GM21447 (cell line): ENCODE data around the gene LRMDA.

Experiments used
- ATAC-seq: cut with Tn5 transposase; IDR thresholded peaks from one replicate; pipeline ENCODE4 v1.9.1; 2021; ENCODE audit not compliant: unreplicated experiment

LRMDA gene

GRCh38 chr10:76088008-76088407 lies 656.6 kb downstream of the LRMDA start:
- no peak for ATAC-seq

DNA sequence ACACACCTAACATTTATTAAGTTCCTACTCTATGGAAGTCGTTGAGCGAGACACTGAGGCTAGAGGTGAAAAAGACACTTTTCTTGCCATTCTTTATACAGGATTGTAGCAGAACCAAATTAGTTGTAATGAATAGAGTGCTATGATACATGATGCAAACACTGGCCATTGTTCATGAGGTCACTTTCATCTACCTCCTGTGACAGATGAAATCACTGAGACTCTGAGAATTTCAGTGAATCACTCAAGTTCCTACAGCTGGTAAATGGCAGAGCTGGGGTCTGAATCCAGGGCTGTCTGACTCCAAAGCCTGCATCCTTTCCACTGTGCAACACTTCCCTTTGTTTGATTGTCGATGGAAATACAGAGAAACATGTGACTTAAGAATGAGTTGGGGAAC lies 657.6 kb downstream of the LRMDA start:
- no peak for ATAC-seq

DNA sequence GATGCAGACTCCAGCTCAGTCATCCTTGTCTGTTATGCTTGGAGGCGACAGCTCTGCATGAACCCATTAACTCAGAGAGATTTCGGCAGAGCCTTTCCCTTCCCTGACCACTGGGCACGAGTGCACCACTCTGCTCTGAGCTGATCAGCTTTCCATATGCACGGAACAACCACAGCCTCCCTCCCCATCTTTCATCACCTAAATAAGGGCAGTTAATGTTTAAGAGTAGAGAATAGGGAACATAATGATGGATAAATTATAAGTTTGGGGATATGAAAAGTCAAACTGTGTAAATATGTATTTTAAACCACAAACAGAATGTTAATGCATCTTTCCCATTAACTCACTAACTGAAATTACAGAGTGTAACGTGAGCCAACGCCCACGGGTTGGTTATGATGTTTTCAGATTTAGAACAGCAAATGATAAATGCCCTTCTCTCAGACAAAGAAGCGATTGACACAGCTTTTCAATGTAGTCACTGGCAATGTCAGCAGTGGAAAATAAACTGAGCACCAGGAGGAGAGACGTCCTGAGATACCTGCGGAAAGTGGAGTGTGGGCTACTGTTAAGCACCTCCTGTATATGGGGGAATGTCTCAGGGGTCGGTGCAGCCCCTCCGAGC lies 658.2 kb downstream of the LRMDA start:
- ATAC-seq, result no peak

DNA sequence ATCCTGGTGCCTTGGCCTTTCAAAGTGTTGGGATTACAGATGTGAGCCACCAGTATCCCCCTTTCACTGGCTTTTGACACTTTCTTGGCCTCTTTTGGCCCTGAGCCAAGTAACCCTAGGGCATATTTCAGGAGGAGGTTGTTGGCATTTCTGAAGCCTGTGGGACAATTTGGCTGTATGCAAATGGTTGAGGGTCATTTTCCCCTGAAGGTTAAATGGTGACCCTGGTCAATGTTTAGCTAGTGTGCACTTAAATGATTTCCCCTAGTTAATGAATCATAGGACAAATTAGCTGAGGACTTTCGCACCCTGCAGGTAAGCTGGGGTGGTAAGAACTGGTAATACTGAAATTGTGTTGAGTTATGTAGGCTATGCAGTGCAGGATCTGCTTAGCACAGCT lies 660.5 kb downstream of the LRMDA start:
- ATAC-seq, result no peak

GRCh38 chr10:76106611-76107010 lies 675.2 kb downstream of the LRMDA start:
- no peak for ATAC-seq

DNA sequence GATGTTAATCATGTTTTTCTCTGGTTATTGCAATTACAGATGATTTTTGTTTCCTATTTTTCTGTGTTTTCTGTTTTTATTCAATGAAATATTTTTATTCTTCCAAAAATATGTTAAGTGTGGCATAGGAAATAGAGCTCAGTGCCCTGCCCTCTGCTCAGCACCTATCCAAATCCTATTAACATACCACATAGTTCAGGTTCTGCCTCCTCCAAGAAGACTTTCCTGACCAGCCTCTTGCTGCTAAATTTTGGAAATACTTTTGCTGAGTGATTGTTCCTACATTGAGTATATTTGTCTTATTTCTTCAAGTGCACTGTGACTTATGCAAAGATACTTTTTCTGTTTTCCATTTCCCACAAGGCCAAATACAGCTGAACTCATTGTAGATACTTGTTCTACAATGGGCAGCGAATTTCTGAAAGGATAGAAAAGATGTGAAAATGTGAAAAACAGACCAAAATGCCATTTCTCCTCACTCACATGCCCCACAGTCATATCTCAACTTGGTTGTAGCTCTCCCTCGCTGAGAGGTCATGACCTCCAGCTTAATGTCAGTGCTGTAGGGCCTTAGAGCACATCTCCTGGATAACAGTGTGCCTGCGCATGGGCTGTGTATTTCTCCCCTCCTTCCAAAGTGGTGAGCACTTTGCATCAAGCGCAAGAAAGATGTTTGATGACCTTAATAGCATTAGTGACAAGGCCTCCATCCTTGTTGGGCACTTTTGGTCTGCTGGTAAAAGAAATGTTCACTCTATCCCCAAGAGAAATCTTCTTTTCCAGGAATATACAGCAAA lies 677.3 kb downstream of the LRMDA start:
- no peak for ATAC-seq

DNA sequence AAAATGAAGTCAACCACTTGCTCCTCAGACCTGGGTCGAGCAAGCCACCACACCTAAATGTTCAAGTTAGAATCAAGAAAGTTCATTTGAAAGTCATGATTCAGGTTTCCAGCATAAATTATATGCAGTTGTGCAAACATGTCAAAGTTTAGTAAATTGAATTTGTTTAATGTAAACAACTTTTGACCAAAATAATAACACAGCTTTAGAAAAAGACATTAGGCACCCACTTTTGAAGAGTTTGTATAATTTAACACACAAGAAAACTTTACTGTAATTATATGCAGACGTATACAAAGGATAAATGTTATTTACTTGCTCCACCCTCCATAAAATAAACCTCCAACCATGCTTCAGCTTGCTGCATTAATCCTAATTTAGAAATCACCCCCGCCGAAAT lies 680.0 kb downstream of the LRMDA start:
- no peak for ATAC-seq

GRCh38 chr10:76111986-76112825 lies 680.8 kb downstream of the LRMDA start:
- ATAC-seq, result no peak

DNA sequence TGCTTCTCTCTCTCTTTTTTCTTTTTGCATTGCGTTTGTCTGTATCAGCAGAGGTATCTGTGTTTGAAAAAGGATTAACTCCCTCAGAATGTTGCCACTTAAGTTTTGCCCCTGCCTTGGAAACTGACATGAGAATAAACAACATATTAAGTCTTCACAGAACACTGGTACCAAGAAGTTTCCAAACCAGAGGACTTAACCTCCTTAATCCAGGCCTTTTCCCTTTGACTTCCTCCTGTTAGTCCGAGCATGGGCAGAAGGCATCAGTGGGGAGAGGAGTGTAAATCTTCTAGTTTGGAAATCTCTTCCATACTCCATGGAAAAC lies 681.4 kb downstream of the LRMDA start:
- ATAC-seq, result no peak

- no peak for ATAC-seq
Measured at GRCh38 chr10:76113952-76114351, 682.5 kb downstream of the LRMDA start.

DNA sequence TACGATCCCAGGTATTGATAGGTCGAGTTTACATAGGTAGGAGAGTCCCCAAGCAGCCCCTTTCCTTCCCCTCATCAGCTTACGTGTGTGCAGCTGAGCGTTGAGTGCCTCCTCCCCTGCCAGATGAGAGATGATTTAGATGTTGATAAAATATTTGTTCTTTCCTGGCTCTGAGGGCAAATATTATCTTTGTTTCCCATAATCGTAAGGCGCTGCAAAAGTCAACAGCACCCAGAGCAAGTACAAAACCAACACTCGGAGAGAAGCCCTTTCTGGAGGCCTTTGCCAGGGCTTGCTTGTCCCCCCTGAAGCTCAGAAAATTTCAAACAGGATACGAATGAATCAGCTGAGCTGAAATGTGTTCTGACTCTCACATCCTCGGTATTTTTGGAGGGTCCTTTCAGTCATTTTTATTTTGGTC lies 683.2 kb downstream of the LRMDA start:
- no peak for ATAC-seq

GRCh38 chr10:76115131-76115470 lies 683.7 kb downstream of the LRMDA start:
- no peak for ATAC-seq

GRCh38 chr10:76115471-76116155 lies 684.2 kb downstream of the LRMDA start:
- no peak for ATAC-seq

- ATAC-seq, result no peak
Measured at GRCh38 chr10:76116523-76116922, 685.1 kb downstream of the LRMDA start.

DNA sequence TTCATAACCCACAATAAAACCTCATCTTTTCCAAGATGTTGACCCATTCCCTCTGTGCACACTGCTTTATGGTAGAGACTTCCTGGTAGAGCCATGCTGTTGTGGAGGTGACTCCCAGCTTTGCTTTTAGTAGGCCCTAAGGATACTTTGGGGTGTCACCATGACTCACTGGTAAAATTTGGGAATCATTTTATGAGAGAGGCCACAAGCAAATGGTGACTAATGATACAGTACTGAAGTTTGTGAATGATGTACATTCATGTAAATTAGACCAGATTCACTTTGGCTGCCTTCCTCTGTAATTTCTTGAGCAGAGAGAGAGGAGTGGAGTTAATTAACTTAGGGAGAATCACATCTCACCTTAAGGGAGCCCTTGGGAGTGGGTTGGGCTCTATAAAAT lies 686.5 kb downstream of the LRMDA start:
- ATAC-seq, result no peak

DNA sequence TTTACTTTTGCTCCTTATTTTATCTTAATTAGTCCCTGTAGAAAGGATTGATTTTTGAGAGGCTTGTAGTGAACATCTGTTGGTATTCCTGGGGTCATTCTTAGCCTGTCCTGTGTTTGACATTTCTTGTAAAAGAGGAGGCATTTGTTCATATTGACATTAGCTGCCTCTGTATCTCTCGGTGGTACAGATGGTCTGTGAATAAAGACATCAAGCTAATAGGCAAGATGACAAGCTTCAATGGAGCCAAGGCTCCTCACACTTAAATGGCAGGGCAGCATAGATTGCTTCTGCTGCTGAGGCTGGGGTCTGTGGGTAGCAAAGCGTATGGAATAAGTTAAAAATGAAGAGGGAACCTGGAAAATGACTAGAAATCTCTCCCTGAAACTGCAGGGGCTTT lies 687.6 kb downstream of the LRMDA start:
- no peak for ATAC-seq

GRCh38 chr10:76119515-76119914 lies 688.1 kb downstream of the LRMDA start:
- ATAC-seq, result no peak

DNA sequence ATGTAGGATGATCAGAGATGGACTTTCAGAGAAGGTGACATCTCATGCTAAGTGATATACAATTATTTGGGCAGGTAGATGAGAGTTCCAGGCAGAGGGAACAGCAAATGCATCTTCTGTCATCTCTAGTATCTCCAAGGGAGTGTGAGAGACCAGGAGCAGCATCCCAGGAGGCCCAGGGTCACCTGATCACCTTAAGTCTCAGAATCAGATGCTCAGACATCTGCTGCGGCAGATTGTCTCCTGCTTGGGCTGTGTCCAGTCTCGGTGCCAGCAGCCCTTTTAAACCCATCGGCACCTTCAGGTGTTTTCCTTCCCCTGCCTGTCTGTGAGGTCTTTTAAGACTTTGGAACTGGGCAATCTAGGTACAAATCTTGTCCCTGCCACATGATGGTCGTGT lies 690.6 kb downstream of the LRMDA start:
- ATAC-seq, result no peak

- no peak for ATAC-seq
Measured at GRCh38 chr10:76124280-76124679, 692.9 kb downstream of the LRMDA start.

GRCh38 chr10:76125900-76126299 lies 694.5 kb downstream of the LRMDA start:
- ATAC-seq, result no peak
